Neural crest cell (in vitro differentiated cells): ENCODE results near the gene CIAO2A. TPM values are rescaled to one million over a fixed set of nuclear protein-coding genes. Genes with fewer than 3 reads are reported as not detected.
"Not testable (repeated sequence)": the region's sequence is repeated elsewhere in the genome, so short reads cannot be mapped to it uniquely, and the experiment has no call there.

Source experiments
- DNase-seq: peaks from one replicate; pipeline ENCODE4 v3.0.0; 2021; ENCODE audit warnings: low read depth, mixed read lengths, low spot score
- H3K27ac Mint-ChIP-seq: one replicate; pipeline ENCODE4 v1.8.0; 2021; ENCODE audit warnings: mild to moderate bottlenecking, mixed read lengths; ENCODE audit not compliant: unreplicated experiment
- H3K27me3 Mint-ChIP-seq: 2 replicates; pipeline ENCODE4 v1.8.0; 2021; ENCODE audit warnings: low read depth, mild to moderate bottlenecking, mixed read lengths
- H3K36me3 Mint-ChIP-seq: 2 replicates; pipeline ENCODE4 v1.8.0; 2021; ENCODE audit warnings: low read depth, mild to moderate bottlenecking, mixed read lengths
- H3K4me1 Mint-ChIP-seq: 2 replicates; pipeline ENCODE4 v1.8.0; 2021; ENCODE audit warnings: mixed read lengths
- H3K4me3 Mint-ChIP-seq: one replicate; pipeline ENCODE4 v1.8.0; 2021; ENCODE audit warnings: mild to moderate bottlenecking, mixed read lengths
- H3K9me3 Mint-ChIP-seq: 2 replicates; pipeline ENCODE4 v1.8.0; 2021; ENCODE audit warnings: mixed read lengths
- total RNA-seq: library from RNA; stranded (reverse); gene quantifications from 2 replicates; pipeline ENCODE4 v1.2.1, GENCODE V29; 2021
- TF ChIP-seq, protein P1 (sequence below): fragments of 200-600 bp; sonication (generic); conservative IDR thresholded peaks from 2 replicates; pipeline ENCODE4 v1.5.0; 2021; ENCODE audit warnings: antibody characterized with exemption, mild to moderate bottlenecking

Gene CIAO2A
- total RNA-seq, 1 donor from 2014 or later = 66.1 TPM

DNA sequence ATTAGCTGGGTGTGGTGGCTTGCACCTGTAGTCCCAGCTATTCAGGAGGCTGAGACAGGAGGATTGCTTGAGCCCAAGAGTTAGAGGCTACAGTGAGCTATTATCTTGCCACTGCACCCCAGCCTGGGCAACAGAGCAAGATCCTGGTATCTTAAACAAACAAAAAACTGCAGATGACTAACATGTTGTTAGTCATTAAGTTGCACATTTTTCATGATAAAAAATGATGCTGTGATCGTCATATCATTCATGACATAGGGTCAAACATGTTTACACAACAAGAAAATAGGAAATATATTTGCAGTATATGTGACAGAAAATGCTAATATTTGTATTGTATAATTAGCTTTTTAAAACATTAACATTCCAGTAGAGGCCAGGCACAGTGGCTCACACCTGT, 27.2 kb downstream of the CIAO2A start:
- Mint-ChIP-seq H3K27me3 (no peaks in the 10 kb centered on the region), H3K4me3 (no peak overlapping the region), H3K9me3 (no peaks in the 10 kb centered on the region), H3K36me3 (no peaks in the 10 kb centered on the region), H3K4me1 (peaks cover 21% of the 10 kb centered on the region), H3K27ac (no peak overlapping the region)
- TF ChIP-seq, protein P1, sequence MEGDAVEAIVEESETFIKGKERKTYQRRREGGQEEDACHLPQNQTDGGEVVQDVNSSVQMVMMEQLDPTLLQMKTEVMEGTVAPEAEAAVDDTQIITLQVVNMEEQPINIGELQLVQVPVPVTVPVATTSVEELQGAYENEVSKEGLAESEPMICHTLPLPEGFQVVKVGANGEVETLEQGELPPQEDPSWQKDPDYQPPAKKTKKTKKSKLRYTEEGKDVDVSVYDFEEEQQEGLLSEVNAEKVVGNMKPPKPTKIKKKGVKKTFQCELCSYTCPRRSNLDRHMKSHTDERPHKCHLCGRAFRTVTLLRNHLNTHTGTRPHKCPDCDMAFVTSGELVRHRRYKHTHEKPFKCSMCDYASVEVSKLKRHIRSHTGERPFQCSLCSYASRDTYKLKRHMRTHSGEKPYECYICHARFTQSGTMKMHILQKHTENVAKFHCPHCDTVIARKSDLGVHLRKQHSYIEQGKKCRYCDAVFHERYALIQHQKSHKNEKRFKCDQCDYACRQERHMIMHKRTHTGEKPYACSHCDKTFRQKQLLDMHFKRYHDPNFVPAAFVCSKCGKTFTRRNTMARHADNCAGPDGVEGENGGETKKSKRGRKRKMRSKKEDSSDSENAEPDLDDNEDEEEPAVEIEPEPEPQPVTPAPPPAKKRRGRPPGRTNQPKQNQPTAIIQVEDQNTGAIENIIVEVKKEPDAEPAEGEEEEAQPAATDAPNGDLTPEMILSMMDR = no peak
- no peak for DNase-seq

DNA sequence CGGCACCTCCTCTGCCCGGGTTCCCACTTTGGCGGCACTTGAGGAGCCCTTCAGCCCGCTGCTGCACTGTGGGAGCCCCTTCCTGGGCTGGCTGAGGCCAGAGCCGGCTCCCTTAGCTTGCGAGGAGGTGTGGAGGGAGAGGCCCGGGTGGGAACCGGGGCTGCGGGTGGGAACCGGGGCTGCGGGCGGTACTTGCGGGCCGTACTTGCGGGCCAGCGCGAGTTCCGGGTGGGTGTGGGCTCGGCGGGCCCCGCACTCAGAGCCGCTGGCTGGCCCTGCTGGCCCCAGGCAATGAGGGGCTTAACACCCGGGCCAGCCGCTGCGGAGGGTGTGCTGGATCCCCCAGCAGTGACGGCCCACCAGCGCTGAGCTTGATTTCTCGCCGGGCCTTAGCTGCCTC, 32.9 kb downstream of the CIAO2A start:
- Mint-ChIP-seq H3K4me3 (no peak overlapping the region), H3K27me3 (no peaks in the 10 kb centered on the region), H3K36me3 (no peaks in the 10 kb centered on the region), H3K9me3 (no peaks in the 10 kb centered on the region), H3K4me1 (peaks cover 12% of the 10 kb centered on the region), H3K27ac (no peak overlapping the region)
- TF ChIP-seq, protein P1 = no peak
- DNase-seq = no peak

DNA sequence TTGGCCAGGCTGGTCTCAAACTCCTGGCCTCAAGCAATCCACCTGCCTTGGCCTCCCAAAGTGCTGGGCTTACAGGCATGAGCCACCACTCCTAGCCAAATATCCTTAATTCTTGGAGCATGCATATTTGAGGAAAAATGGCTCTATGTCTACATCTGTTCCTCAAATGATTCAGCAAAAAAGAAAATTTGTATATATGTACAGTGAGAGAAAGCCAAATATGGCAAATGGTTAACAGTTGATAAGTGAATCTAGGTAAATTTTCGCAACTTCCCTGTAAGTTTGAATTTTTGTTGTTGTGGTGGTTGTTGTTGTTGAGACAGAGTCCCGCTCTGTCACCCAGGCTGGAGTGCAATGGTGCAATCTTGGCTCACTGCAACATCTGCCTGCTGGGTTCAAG, 34.5 kb downstream of the CIAO2A start:
- not testable (repeated sequence) for H3K27ac Mint-ChIP-seq, H3K27me3 Mint-ChIP-seq, H3K4me3 Mint-ChIP-seq, H3K36me3 Mint-ChIP-seq, H3K4me1 Mint-ChIP-seq, H3K9me3 Mint-ChIP-seq, DNase-seq

DNA sequence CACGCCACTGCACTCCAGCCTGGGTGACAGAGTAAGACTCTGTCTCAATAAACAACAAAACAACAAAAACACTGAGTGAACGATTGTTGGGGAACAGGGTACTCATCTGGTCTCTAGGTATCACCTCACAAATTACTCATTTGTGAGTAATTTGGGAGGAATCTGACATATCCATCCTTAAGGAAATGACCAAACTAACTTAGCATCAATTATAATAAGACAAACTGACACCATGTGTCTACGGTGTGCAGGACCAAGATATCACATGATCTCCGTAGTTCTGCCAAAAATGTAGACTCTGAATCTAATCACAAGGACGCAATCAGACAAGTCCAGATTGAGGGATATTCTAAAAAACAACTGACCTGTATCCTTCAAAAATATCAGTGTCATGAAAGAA, 35.4 kb downstream of the CIAO2A start:
- Mint-ChIP-seq H3K27ac (no peak overlapping the region), H3K4me3 (no peak overlapping the region), H3K4me1 (peaks cover 11% of the 10 kb centered on the region), H3K36me3 (no peaks in the 10 kb centered on the region), H3K9me3 (no peaks in the 10 kb centered on the region), H3K27me3 (no peaks in the 10 kb centered on the region)
- DNase-seq = no peak
- TF ChIP-seq, protein P1 = no peak

DNA sequence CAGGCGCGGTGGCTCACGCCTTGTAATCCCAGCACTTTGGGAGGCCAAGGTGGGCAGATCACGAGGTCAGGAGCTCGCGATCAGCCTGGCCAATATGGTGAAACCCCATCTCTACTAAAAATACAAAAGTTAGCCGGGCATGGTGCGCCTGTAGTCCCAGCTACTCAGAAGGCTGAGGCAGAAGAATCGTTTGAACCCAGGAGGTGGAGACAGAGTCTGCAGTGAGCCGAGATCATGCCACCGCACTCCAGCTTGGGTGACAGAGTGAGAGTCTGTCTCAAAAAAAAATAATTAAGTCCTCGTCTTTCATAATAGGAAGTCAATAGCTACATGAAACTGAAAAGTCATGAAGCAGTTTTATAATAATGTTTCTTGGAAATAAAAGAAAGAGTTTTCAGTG, 40.0 kb downstream of the CIAO2A start:
- not testable (repeated sequence) for H3K9me3 Mint-ChIP-seq, DNase-seq, H3K27ac Mint-ChIP-seq, H3K4me3 Mint-ChIP-seq, H3K27me3 Mint-ChIP-seq, H3K36me3 Mint-ChIP-seq
- peaks cover 37% of the 10 kb centered on the region for H3K4me1 Mint-ChIP-seq

DNA sequence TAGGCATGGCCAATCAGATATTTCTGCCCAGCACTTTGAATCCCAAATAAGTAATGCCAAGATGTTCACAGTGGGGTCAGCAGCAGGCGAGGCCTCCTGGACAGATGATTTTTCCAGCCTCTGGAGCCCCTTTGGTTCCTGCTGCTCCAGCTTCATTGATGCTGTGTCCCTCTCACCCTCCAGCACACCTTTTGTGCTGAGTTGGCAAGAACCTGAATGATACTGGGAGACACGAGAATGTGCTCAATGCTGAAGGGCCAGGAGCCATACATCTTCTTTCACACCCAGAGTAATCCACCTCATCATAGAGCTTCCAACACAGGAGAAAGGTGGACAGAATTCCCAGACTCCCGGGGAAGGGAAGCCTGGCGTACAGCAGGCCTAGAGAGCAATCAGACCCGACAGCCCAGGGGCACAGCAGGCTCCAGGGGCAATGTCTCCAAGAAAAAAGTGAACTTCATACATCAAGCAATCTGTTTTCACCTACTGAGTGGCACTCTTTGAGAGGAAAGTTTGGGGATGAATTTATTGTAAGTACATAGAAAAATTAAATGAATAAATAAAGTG, 40.6 kb downstream of the CIAO2A start:
- peaks cover 2% of the 10 kb centered on the region for H3K27me3 Mint-ChIP-seq
- peaks cover 37% of the 10 kb centered on the region for H3K4me1 Mint-ChIP-seq

More for the DNA sequence above, 40.6 kb downstream of the CIAO2A start:
- H3K4me3 Mint-ChIP-seq = no peak overlapping the region
- peak overlapping the region; percentile 35 for H3K27ac Mint-ChIP-seq
- H3K36me3 Mint-ChIP-seq = no peaks in the 10 kb centered on the region
- TF ChIP-seq, protein P1 = no peak
- no peaks in the 10 kb centered on the region for H3K9me3 Mint-ChIP-seq
- no peak for DNase-seq
